OCI-LY1 (cell line): ENCODE data around the gene CHST7.
A peak's percentile ranks its signal among the peaks of the same experiment; 100 is the strongest.
"Not testable (repeated sequence)": the region's sequence is repeated elsewhere in the genome, so short reads cannot be mapped to it uniquely, and the experiment has no call there.

Source experiments
- H2AFZ ChIP-seq: fragments of 200-600 bp; sonication (generic), shearing (Covaris generic); 2 replicates; pipeline ENCODE4 v1.6.0; 2014; ENCODE audit warnings: antibody characterized with exemption, mild to moderate bottlenecking, low read length
- H3F3A ChIP-seq: fragments of 200-600 bp; sonication (generic), shearing (Covaris generic); 2 replicates; pipeline ENCODE4 v1.6.0; 2014; ENCODE audit warnings: mild to moderate bottlenecking, antibody characterized with exemption, low read length, moderate library complexity; ENCODE audit not compliant: insufficient read depth
- H3K27ac ChIP-seq: fragments of 200-600 bp; sonication (generic); 2 replicates; pipeline ENCODE4 v1.5.1; 2014; ENCODE audit warnings: low read length, mixed run types, mild to moderate bottlenecking, low read depth; ENCODE audit not compliant: poor library complexity, severe bottlenecking
- H3K27me3 ChIP-seq: fragments of 200-600 bp; sonication (generic); 2 replicates; pipeline ENCODE4 v1.6.0; 2014; ENCODE audit warnings: antibody characterized with exemption, mild to moderate bottlenecking, low read length, moderate library complexity; ENCODE audit not compliant: insufficient read depth
- H3K36me3 ChIP-seq: fragments of 200-600 bp; sonication (generic); 2 replicates; pipeline ENCODE4 v1.6.1; 2014; ENCODE audit warnings: mild to moderate bottlenecking, antibody characterized with exemption, low read length, moderate library complexity, mixed read lengths; ENCODE audit not compliant: insufficient read depth
- H3K4me1 ChIP-seq: fragments of 200-600 bp; sonication (generic); 2 replicates; pipeline ENCODE4 v1.5.1; 2014; ENCODE audit warnings: mild to moderate bottlenecking, low read length, moderate library complexity; ENCODE audit not compliant: insufficient read depth, severe bottlenecking
- H3K4me2 ChIP-seq: fragments of 200-600 bp; sonication (generic), shearing (Covaris generic); 2 replicates; pipeline ENCODE4 v1.6.1; 2014; ENCODE audit warnings: low read length
- H3K4me3 ChIP-seq: fragments of 200-600 bp; sonication (generic); 2 replicates; pipeline ENCODE4 v1.5.1; 2014; ENCODE audit warnings: low read length, low read depth, mild to moderate bottlenecking, mixed read lengths; ENCODE audit not compliant: poor library complexity, severe bottlenecking
- H3K79me2 ChIP-seq: fragments of 200-600 bp; shearing (Covaris generic); 2 replicates; pipeline ENCODE4 v1.6.1; 2016; ENCODE audit warnings: mixed run types, low read length, mixed read lengths; ENCODE audit not compliant: insufficient read depth
- H3K9ac ChIP-seq: fragments of 200-600 bp; sonication (generic), shearing (Covaris generic); 2 replicates; pipeline ENCODE4 v1.6.1; 2014; ENCODE audit warnings: mild to moderate bottlenecking, low read length, mixed read lengths
- H3K9me2 ChIP-seq: fragments of 200-600 bp; sonication (generic), shearing (Covaris generic); 2 replicates; pipeline ENCODE4 v1.6.1; 2014; ENCODE audit warnings: low read depth, mild to moderate bottlenecking, low read length, mixed read lengths
- H3K9me3 ChIP-seq: fragments of 200-600 bp; shearing (Covaris generic); 2 replicates; pipeline ENCODE4 v1.6.1; 2014; ENCODE audit warnings: low read length, mixed read lengths
- H4K20me1 ChIP-seq: fragments of 200-600 bp; sonication (generic), shearing (Covaris generic); 2 replicates; pipeline ENCODE4 v1.6.0; 2016; ENCODE audit warnings: mild to moderate bottlenecking, low read length; ENCODE audit not compliant: insufficient read depth
- CTCF ChIP-seq: fragments of 200-600 bp; sonication (generic), shearing (Covaris generic); IDR thresholded peaks from 2 replicates; pipeline ENCODE4 v1.5.1; 2017; ENCODE audit warnings: mild to moderate bottlenecking, antibody characterized with exemption, low read length, moderate library complexity, mixed read lengths
- EZH2 ChIP-seq: fragments of 200-600 bp; sonication (generic), shearing (Covaris generic); IDR thresholded peaks from 2 replicates; pipeline ENCODE4 v1.8.0; 2017; ENCODE audit warnings: borderline replicate concordance, mixed run types, mild to moderate bottlenecking, antibody characterized with exemption, low read length, moderate library complexity, mixed read lengths

CHST7 gene

GRCh38 chrX:46573331-46573891 lies at the start of gene CHST7:
CHST7 (plus strand) TSS chrX:46573765; CDS start chrX:46573932, 167 bp downstream.
- Histone ChIP-seq H3K27me3 (no peaks in the 10 kb centered on the region), H2AFZ (0 out of 2 replicates have a peak within 1 kb of the TSS, but pooled peaks have one; percentile 49), H3K9me3 (no peaks in the 10 kb centered on the region), H3K9ac (peak within 1 kb of the TSS; percentile 76), H3K36me3 (peaks cover 3% of the 10 kb centered on the region; the same call in 1 of the 2 replicates), H3F3A (no peaks in the 10 kb centered on the region), H3K27ac (peak within 1 kb of the TSS; percentile 61), H4K20me1 (no peaks in the 10 kb centered on the region), H3K4me2 (peak within 1 kb of the TSS; percentile 83), H3K4me3 (peak within 1 kb of the TSS; percentile 84), H3K4me1 (peaks cover 48% of the 10 kb centered on the region), H3K79me2 (peaks cover 3% of the 10 kb centered on the region; the same call in 1 of the 2 replicates), H3K9me2 (no peaks in the 10 kb centered on the region)
- TF ChIP-seq EZH2 (no peak), CTCF (peak; percentile 45)

GRCh38 chrX:46528640-46529039 lies 44.9 kb upstream of the CHST7 start:
- H2AFZ ChIP-seq, H3K27ac ChIP-seq, H3F3A ChIP-seq, H3K4me3 ChIP-seq, H3K36me3 ChIP-seq, H4K20me1 ChIP-seq, H3K27me3 ChIP-seq, H3K9ac ChIP-seq, H3K4me1 ChIP-seq, H3K9me3 ChIP-seq, H3K79me2 ChIP-seq, H3K4me2 ChIP-seq, H3K9me2 ChIP-seq: not testable (repeated sequence)

- H3K9me3 ChIP-seq, H3K4me3 ChIP-seq, H3K79me2 ChIP-seq, H3F3A ChIP-seq, H3K36me3 ChIP-seq, H4K20me1 ChIP-seq, H3K4me1 ChIP-seq, H3K27ac ChIP-seq, H3K9me2 ChIP-seq, H3K27me3 ChIP-seq, H3K4me2 ChIP-seq, H3K9ac ChIP-seq, H2AFZ ChIP-seq: not testable (repeated sequence)
Measured at GRCh38 chrX:46529740-46530403, 43.7 kb upstream of the CHST7 start.

- not testable (repeated sequence) for H3K4me3 ChIP-seq, H3K9me3 ChIP-seq, H3F3A ChIP-seq, H3K4me1 ChIP-seq, H3K36me3 ChIP-seq, H3K9me2 ChIP-seq, H4K20me1 ChIP-seq, H3K9ac ChIP-seq, H3K27me3 ChIP-seq, H2AFZ ChIP-seq, H3K79me2 ChIP-seq, H3K27ac ChIP-seq, H3K4me2 ChIP-seq
Measured at GRCh38 chrX:46530404-46530908, 43.1 kb upstream of the CHST7 start.
